ENCODE data around the gene STN1. TPM values are rescaled to one million over a fixed set of nuclear protein-coding genes. Genes with fewer than 3 reads are reported as not detected.
A peak's percentile ranks its signal among the peaks of the same experiment; 100 is the strongest.

Gene STN1
- total RNA-seq, 1 donor: 20.6 TPM

DNA sequence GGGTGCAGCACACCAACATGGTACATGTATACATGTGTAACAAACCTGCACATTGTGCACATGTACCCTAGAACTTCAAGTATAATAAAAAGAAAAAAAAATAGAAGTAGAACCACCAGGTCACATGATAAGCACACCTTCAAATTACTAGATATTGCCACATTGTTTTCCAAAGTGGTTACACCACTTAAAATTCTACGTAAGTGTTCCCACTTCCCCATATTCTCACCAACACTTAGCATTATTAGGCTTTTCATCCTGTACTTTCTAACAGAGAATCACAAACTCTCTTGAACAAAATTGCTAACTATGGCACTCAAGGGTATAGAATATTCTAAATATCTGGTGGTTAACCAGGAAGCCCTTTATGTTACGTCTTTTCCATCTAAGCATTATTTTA, 85.2 kb downstream of the STN1 start:
- peaks cover 4% of the 10 kb centered on the region for H4K20me1 ChIP-seq (ENCODE audit: insufficient read depth, low read length)
- no peaks in the 10 kb centered on the region for H3K27me3 ChIP-seq (ENCODE audit: insufficient read depth, low read length)
- H3K36me3 ChIP-seq (ENCODE audit: insufficient read depth, low read length): no peaks in the 10 kb centered on the region
- peaks cover 18% of the 10 kb centered on the region for H3K4me1 ChIP-seq (ENCODE audit: insufficient read depth, low read length)
- no peaks in the 10 kb centered on the region for H3K9me3 ChIP-seq (ENCODE audit: low read depth, low read length)
- H2AFZ ChIP-seq (ENCODE audit: low read length): no peak overlapping the region
- DNase-seq (ENCODE audit: insufficient read length, low spot score, missing footprints): peak; percentile 3
- TF ChIP-seq, protein P1, sequence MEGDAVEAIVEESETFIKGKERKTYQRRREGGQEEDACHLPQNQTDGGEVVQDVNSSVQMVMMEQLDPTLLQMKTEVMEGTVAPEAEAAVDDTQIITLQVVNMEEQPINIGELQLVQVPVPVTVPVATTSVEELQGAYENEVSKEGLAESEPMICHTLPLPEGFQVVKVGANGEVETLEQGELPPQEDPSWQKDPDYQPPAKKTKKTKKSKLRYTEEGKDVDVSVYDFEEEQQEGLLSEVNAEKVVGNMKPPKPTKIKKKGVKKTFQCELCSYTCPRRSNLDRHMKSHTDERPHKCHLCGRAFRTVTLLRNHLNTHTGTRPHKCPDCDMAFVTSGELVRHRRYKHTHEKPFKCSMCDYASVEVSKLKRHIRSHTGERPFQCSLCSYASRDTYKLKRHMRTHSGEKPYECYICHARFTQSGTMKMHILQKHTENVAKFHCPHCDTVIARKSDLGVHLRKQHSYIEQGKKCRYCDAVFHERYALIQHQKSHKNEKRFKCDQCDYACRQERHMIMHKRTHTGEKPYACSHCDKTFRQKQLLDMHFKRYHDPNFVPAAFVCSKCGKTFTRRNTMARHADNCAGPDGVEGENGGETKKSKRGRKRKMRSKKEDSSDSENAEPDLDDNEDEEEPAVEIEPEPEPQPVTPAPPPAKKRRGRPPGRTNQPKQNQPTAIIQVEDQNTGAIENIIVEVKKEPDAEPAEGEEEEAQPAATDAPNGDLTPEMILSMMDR (IDR thresholded peaks at IDR 0.05; ENCODE audit: extremely low read depth, low read depth, low read length): no peak
- H3K4me2 ChIP-seq (ENCODE audit: insufficient read depth, low read length): no peak overlapping the region
- peaks cover 24% of the 10 kb centered on the region for H3K79me2 ChIP-seq (ENCODE audit: insufficient read depth, low read length)
- no peak overlapping the region for H3K4me3 ChIP-seq (ENCODE audit: insufficient read depth, low read length)
- H3K27ac ChIP-seq (ENCODE audit: low read depth, low read length): no peak overlapping the region

Other genes starting within 250 kb of the STN1 start
- gene SH3PXD2A, start 62.6 kb downstream of the STN1 start, total RNA-seq: 27.7 and 29.0 TPM in 2 replicates
- gene SLK, start 49.0 kb upstream of the STN1 start, total RNA-seq: 48.1 and 53.3 TPM in 2 replicates
- gene COL17A1, start 167.7 kb upstream of the STN1 start, total RNA-seq: under 0.01 TPM in 2 replicates
- 9.7 and 11.6 TPM in 2 replicates for gene SFR1, start 204.0 kb upstream of the STN1 start, total RNA-seq